ENCODE measurements around the gene CEP126.

CEP126 gene

DNA sequence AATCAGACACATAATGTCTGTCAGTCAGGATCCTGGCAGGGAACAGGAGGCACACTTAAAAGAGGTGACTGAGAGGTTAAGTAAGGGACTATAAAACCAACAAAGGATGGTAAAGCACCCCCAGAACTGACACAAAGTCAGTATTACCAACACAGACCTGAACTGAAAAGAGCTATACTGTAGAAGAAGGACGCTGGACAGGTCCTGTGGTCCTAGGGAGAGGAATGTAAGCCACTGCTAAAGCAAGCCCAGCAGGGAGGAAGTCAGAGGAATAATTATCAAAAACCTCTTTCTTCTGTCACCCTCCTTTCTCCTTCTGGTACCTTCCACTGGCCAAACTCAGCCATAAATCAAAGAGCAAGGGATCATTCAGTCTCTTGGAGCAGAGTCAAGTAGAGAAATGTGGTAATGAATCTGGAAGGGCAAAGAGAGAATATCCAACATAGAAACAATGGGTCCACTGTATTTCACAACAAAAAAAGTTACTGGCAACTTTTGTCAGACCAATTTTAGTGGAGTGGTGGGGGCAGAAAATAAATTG, 34.9 kb downstream of the CEP126 start:
- no peaks in the 10 kb centered on the region for H4K20me1 ChIP-seq (ENCODE audit: control insufficient read depth, insufficient read depth, low read depth, low read length)
- no peak overlapping the region for H3K4me2 ChIP-seq (ENCODE audit: low read length)
- no peaks in the 10 kb centered on the region for H3K36me3 ChIP-seq (ENCODE audit: control insufficient read depth, low read length)
- no peak overlapping the region for H3K4me3 ChIP-seq (ENCODE audit: low read length)
- no peaks in the 10 kb centered on the region for H3K27me3 ChIP-seq (ENCODE audit: control insufficient read depth, low read length)
- no peaks in the 10 kb centered on the region for H3K79me2 ChIP-seq (ENCODE audit: control insufficient read depth, low read length)
- no peaks in the 10 kb centered on the region for H3K9me3 ChIP-seq (ENCODE audit: control insufficient read depth, insufficient read depth, low read length)
- no peak overlapping the region for H3K27ac ChIP-seq (ENCODE audit: low read depth, low read length)
- H3F3A ChIP-seq (ENCODE audit: control insufficient read depth, insufficient read depth), result no peaks in the 10 kb centered on the region
- TF ChIP-seq EZH2phosphoT487 (IDR thresholded peaks at IDR 0.05; ENCODE audit: borderline replicate concordance, low read length), result no peak
- TF ChIP-seq, protein P1, sequence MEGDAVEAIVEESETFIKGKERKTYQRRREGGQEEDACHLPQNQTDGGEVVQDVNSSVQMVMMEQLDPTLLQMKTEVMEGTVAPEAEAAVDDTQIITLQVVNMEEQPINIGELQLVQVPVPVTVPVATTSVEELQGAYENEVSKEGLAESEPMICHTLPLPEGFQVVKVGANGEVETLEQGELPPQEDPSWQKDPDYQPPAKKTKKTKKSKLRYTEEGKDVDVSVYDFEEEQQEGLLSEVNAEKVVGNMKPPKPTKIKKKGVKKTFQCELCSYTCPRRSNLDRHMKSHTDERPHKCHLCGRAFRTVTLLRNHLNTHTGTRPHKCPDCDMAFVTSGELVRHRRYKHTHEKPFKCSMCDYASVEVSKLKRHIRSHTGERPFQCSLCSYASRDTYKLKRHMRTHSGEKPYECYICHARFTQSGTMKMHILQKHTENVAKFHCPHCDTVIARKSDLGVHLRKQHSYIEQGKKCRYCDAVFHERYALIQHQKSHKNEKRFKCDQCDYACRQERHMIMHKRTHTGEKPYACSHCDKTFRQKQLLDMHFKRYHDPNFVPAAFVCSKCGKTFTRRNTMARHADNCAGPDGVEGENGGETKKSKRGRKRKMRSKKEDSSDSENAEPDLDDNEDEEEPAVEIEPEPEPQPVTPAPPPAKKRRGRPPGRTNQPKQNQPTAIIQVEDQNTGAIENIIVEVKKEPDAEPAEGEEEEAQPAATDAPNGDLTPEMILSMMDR (IDR thresholded peaks at IDR 0.05; ENCODE audit: low read depth, low read length, poor library complexity, severe bottlenecking), result no peak
- H3K9me2 ChIP-seq (replicated peaks; ENCODE audit: control insufficient read depth, low read length), result no peaks in the 10 kb centered on the region; the same call in 1 of the 2 replicates
- no peaks in the 10 kb centered on the region for H3K4me1 ChIP-seq (ENCODE audit: control insufficient read depth, low read length)

- Histone ChIP-seq H3K4me2 (ENCODE audit: low read length) (no peak overlapping the region), H3K27me3 (ENCODE audit: control insufficient read depth, low read length) (no peaks in the 10 kb centered on the region), H3K36me3 (ENCODE audit: control insufficient read depth, low read length) (no peaks in the 10 kb centered on the region), H3K9me2 (replicated peaks; ENCODE audit: control insufficient read depth, low read length) (no peaks in the 10 kb centered on the region; the same call in 1 of the 2 replicates), H3F3A (ENCODE audit: control insufficient read depth, insufficient read depth) (no peaks in the 10 kb centered on the region), H3K9me3 (ENCODE audit: control insufficient read depth, insufficient read depth, low read length) (no peaks in the 10 kb centered on the region), H4K20me1 (ENCODE audit: control insufficient read depth, insufficient read depth, low read depth, low read length) (no peaks in the 10 kb centered on the region), H3K4me1 (ENCODE audit: control insufficient read depth, low read length) (no peaks in the 10 kb centered on the region), H3K27ac (ENCODE audit: low read depth, low read length) (no peak overlapping the region), H3K79me2 (ENCODE audit: control insufficient read depth, low read length) (no peaks in the 10 kb centered on the region), H3K4me3 (ENCODE audit: low read length) (no peak overlapping the region)
- TF ChIP-seq, protein P1 (IDR thresholded peaks at IDR 0.05; ENCODE audit: low read depth, low read length, poor library complexity, severe bottlenecking), result no peak
- no peak for TF ChIP-seq EZH2phosphoT487 (IDR thresholded peaks at IDR 0.05; ENCODE audit: borderline replicate concordance, low read length)
Observed at GRCh38 chr11:101955278-101955677, 40.5 kb downstream of the CEP126 start.

DNA sequence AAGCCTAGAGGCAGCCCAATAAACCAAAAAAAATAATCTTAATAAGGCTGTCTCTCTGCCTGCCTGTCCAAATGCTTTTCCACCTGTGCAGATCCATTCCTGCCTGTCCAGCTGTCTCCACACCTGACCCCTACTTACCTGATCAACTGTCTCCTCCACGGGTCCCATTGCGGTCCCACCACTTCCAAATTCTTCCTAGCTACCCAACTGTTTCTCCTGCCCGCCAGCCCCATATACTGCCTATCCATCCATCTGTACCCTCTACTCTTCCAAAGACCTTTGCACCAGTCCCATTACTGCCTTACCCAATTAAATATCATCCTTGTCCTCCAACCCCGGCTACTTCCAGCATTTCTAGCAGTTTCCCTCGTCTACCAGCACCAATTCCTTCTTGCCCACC, 40.9 kb downstream of the CEP126 start:
- Histone ChIP-seq H3F3A (ENCODE audit: control insufficient read depth, insufficient read depth) (no peaks in the 10 kb centered on the region), H3K9me3 (ENCODE audit: control insufficient read depth, insufficient read depth, low read length) (no peaks in the 10 kb centered on the region), H3K79me2 (ENCODE audit: control insufficient read depth, low read length) (no peaks in the 10 kb centered on the region), H3K27ac (ENCODE audit: low read depth, low read length) (no peak overlapping the region), H3K36me3 (ENCODE audit: control insufficient read depth, low read length) (no peaks in the 10 kb centered on the region), H3K9me2 (replicated peaks; ENCODE audit: control insufficient read depth, low read length) (no peaks in the 10 kb centered on the region; the same call in 1 of the 2 replicates), H4K20me1 (ENCODE audit: control insufficient read depth, insufficient read depth, low read depth, low read length) (no peaks in the 10 kb centered on the region), H3K4me2 (ENCODE audit: low read length) (no peak overlapping the region), H3K4me3 (ENCODE audit: low read length) (no peak overlapping the region), H3K4me1 (ENCODE audit: control insufficient read depth, low read length) (no peaks in the 10 kb centered on the region), H3K27me3 (ENCODE audit: control insufficient read depth, low read length) (no peaks in the 10 kb centered on the region)
- no peak for TF ChIP-seq EZH2phosphoT487 (IDR thresholded peaks at IDR 0.05; ENCODE audit: borderline replicate concordance, low read length)
- TF ChIP-seq, protein P1 (IDR thresholded peaks at IDR 0.05; ENCODE audit: low read depth, low read length, poor library complexity, severe bottlenecking), result no peak
